AG09309 (cell line): ENCODE data around the gene TBC1D22A.

ENCODE experiments used
- DNase-seq: peaks from one replicate; pipeline ENCODE4 v3.0.0-alpha.2; 2010; ENCODE audit warnings: low read depth
- H3K4me3 ChIP-seq: 2 replicates; pipeline ENCODE4 v1.5.1; 2011; ENCODE audit warnings: mild to moderate bottlenecking, low read depth, low read length, moderate library complexity; ENCODE audit not compliant: control insufficient read depth
- CTCF ChIP-seq: IDR thresholded peaks from 2 replicates; pipeline ENCODE4 v1.5.1; 2011; ENCODE audit warnings: mild to moderate bottlenecking, low read depth, low read length, inconsistent platforms; ENCODE audit not compliant: insufficient read depth, control insufficient read depth; ENCODE audit errors: missing control alignments

TBC1D22A gene

GRCh38 chr22:46908641-46909107 is 146.2 kb downstream of the TBC1D22A start:
- TF ChIP-seq CTCF = no peak
- no peak overlapping the region for H3K4me3 ChIP-seq
- no peak for DNase-seq

- no peak for TF ChIP-seq CTCF
- no peak overlapping the region for H3K4me3 ChIP-seq
- DNase-seq = no peak
Measured at GRCh38 chr22:46909237-46910030, 147.0 kb downstream of the TBC1D22A start.

GRCh38 chr22:46910624-46911023 is 148.2 kb downstream of the TBC1D22A start:
- no peak overlapping the region for H3K4me3 ChIP-seq
- no peak for DNase-seq
- TF ChIP-seq CTCF = no peak

GRCh38 chr22:46911346-46911745 is 148.9 kb downstream of the TBC1D22A start:
- H3K4me3 ChIP-seq = no peak overlapping the region
- no peak for DNase-seq
- TF ChIP-seq CTCF = no peak

GRCh38 chr22:46913351-46913750 is 150.9 kb downstream of the TBC1D22A start:
- no peak overlapping the region for H3K4me3 ChIP-seq
- TF ChIP-seq CTCF = no peak
- no peak for DNase-seq

- H3K4me3 ChIP-seq = no peak overlapping the region
- TF ChIP-seq CTCF = no peak
- no peak for DNase-seq
Measured at GRCh38 chr22:46914481-46914880, 152.0 kb downstream of the TBC1D22A start.
